Tibial nerve (tissue), 4 donors: Measurements from ENCODE around the gene ATP12A.

Experiments
- EP300 ChIP-seq, 2 donors: sonication (generic); formaldehyde crosslinking; IDR thresholded peaks; one replicate each; pipeline ENCODE4 v1.6.1; 2017; ENCODE audit warnings: antibody characterized with exemption in 2 of 2, mild to moderate bottlenecking in 1 of 2
- TF ChIP-seq, protein P1 (sequence below), 5 experiments: fragments of 200-600 bp in 3 of 5; fragments of 450-650 bp in 2 of 5; sonication (generic) in 3 of 5; IDR thresholded peaks; one replicate each; pipeline ENCODE4 v1.5.1; 2016 to 2019; ENCODE audit warnings: antibody characterized with exemption in 5 of 5, mild to moderate bottlenecking in 3 of 5, moderate library complexity in 2 of 5

- TF ChIP-seq, protein P1, sequence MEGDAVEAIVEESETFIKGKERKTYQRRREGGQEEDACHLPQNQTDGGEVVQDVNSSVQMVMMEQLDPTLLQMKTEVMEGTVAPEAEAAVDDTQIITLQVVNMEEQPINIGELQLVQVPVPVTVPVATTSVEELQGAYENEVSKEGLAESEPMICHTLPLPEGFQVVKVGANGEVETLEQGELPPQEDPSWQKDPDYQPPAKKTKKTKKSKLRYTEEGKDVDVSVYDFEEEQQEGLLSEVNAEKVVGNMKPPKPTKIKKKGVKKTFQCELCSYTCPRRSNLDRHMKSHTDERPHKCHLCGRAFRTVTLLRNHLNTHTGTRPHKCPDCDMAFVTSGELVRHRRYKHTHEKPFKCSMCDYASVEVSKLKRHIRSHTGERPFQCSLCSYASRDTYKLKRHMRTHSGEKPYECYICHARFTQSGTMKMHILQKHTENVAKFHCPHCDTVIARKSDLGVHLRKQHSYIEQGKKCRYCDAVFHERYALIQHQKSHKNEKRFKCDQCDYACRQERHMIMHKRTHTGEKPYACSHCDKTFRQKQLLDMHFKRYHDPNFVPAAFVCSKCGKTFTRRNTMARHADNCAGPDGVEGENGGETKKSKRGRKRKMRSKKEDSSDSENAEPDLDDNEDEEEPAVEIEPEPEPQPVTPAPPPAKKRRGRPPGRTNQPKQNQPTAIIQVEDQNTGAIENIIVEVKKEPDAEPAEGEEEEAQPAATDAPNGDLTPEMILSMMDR (IDR thresholded peaks at IDR 0.05), result peak; percentile 30 to 57 (median 52)
- TF ChIP-seq EP300 (IDR thresholded peaks at IDR 0.05), result no peak
These were observed 47.8 kb downstream of the ATP12A start for GRCh38 chr13:24727731-24728601.
